Muscle layer of duodenum (tissue), 2 donors: ENCODE measurements around the gene HSF5.
"Not testable (repeated sequence)": the region's sequence is repeated elsewhere in the genome, so short reads cannot be mapped to it uniquely, and the experiment has no call there.

ENCODE experiments used
- H3K27ac ChIP-seq: one replicate; pipeline ENCODE4 v1.7.0; 2013; ENCODE audit warnings: mild to moderate bottlenecking, low read length
- H3K27me3 ChIP-seq: one replicate; pipeline ENCODE4 v1.7.0; 2013; ENCODE audit warnings: low read depth, mild to moderate bottlenecking, control low read depth, low read length
- H3K36me3 ChIP-seq, 2 donors: one replicate each; pipeline ENCODE4 v1.7.0; 2013; ENCODE audit warnings: low read length in 2 of 2, control low read depth in 1 of 2, mild to moderate bottlenecking in 1 of 2; ENCODE audit not compliant: insufficient read depth in 2 of 2, control insufficient read depth in 1 of 2
- H3K4me1 ChIP-seq, 2 donors: one replicate each; pipeline ENCODE4 v1.7.0; 2013; ENCODE audit warnings: low read length in 2 of 2, mild to moderate bottlenecking in 2 of 2, control low read depth in 1 of 2, moderate library complexity in 1 of 2; ENCODE audit not compliant: insufficient read depth in 2 of 2, control insufficient read depth in 1 of 2
- H3K4me3 ChIP-seq, 2 donors: one replicate each; pipeline ENCODE4 v1.7.0; 2013; ENCODE audit warnings: low read length in 2 of 2, low read depth in 1 of 2, mild to moderate bottlenecking in 1 of 2
- H3K9me3 ChIP-seq, 2 donors: one replicate each; pipeline ENCODE4 v1.7.0; 2013; ENCODE audit warnings: low read length in 2 of 2, control low read depth in 1 of 2, mild to moderate bottlenecking in 1 of 2; ENCODE audit not compliant: control insufficient read depth in 1 of 2
- donor health status: healthy.

The HSF5 gene

GRCh38 chr17:58514770-58515157, 26.6 kb upstream of the HSF5 start:
- Histone ChIP-seq H3K4me3 (peak overlapping the region; percentile 52 to 77), H3K9me3 (no peaks in the 10 kb centered on the region), H3K27me3 (no peaks in the 10 kb centered on the region), H3K4me1 (peaks cover 20 to 36% of the 10 kb centered on the region in 2 donors), H3K27ac (peak overlapping the region; percentile 71), H3K36me3 (peaks cover 27% of the 10 kb centered on the region in 2 donors)

DNA sequence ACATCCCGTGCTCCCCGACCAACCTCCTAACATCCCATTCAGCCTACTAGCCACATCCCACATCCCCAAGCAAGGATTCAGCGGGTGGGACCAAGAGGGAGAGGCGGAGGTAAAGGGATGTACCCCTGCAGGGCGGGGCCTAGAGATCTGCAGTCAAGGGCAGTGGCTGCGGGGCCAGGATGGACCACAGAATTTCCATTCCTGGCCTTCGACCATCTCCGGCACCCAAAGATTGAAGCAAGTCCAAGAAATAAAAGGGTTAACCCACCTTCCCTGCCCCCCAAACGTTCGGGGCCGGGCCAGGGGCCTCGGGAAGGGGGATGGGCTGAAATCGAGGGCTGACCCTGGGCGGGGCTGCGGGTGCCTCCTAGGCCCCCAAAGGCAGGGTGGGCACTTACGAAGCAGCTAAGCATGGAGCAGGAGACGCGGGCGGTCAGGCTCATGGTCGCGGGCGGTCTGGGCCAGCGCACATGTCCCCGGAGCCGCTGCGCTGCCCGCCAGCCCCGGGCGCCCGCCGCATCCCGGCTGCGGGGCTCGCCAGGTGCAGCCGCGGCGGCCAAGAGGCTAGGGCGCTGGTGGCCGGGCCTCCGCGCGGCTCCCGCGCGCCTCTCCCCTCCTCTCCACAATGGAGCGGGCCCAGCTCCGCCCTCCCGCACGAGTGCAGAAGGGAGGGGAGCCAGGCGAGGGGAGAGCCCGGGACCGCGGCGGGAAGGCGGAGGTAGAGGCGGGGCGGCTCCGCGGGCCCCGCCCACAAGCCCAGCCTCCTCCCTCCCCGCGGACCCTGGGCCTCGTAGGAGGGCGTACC, 26.0 kb upstream of the HSF5 start, which contains the start of gene MTMR4:
TSS of gene MTMR4 (minus strand) at position 674 of the 805 bp plus-strand sequence. CDS start at position 443, 231 bp downstream.
- peaks cover 20 to 36% of the 10 kb centered on the region in 2 donors for H3K4me1 ChIP-seq
- H3K9me3 ChIP-seq = no peaks in the 10 kb centered on the region
- H3K4me3 ChIP-seq = peak within 1 kb of the TSS; percentile 64 to 77

GRCh38 chr17:58513267-58513964, 25.2 kb upstream of the HSF5 start:
- Histone ChIP-seq H3K9me3 (no peaks in the 10 kb centered on the region), H3K27ac (peak overlapping the region; percentile 50), H3K36me3 (peaks cover 38% of the 10 kb centered on the region in 2 donors), H3K27me3 (no peaks in the 10 kb centered on the region), H3K4me3 (peak overlapping the region; percentile 64 to 77), H3K4me1 (peaks cover 20 to 36% of the 10 kb centered on the region in 2 donors)

More for the DNA sequence above, 26.0 kb upstream of the HSF5 start, which contains the start of gene MTMR4:
- Histone ChIP-seq H3K27me3 (no peaks in the 10 kb centered on the region), H3K27ac (peak within 1 kb of the TSS; percentile 71), H3K36me3 (peaks cover 30 to 31% of the 10 kb centered on the region in 2 donors)

- Histone ChIP-seq H3K9me3 (no peaks in the 10 kb centered on the region), H3K36me3 (peaks cover 60 to 71% of the 10 kb centered on the region in 2 donors), H3K4me1 (peaks cover 8 to 15% of the 10 kb centered on the region in 2 donors), H3K27me3 (no peaks in the 10 kb centered on the region), H3K27ac (no peak overlapping the region), H3K4me3 (no peak overlapping the region)
Observed at GRCh38 chr17:58510075-58510474, 21.9 kb upstream of the HSF5 start.

DNA sequence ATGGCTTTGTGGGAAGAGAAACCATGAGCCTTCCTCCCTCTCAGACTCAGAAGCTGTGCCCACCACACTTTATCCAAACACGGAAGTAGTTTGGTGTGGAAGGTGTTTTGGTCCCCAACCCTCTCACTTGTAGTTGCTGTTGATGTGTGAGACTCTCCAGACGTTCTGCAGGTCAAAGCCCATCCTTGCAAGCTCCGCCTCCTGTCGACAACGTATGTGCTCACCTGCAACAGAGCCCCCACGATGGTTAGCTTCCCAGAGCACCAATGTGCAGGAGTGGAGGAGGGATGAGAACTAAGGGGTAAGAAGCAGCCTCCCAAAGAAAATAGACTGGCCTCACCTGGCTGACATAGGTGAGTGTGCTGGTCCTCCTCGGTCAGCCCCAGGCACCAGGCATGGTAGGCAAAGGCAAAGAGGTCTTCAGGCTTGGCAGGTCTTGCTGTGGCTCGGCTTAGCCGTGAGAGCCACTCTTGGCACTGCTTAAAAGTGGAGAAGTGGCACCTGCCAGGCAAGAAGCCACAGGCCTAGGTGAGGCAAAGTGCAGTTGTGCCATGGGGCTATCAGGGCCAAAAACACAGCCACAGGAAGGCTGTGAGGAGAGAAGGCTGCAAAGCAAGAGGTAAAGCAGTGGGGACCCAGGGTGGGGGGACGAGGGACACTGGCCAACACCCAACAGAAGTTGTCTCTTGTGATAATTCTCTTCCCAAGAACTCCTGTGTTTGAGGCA, 20.3 kb upstream of the HSF5 start:
- no peak overlapping the region for H3K4me3 ChIP-seq
- peaks cover 75 to 87% of the 10 kb centered on the region in 2 donors for H3K36me3 ChIP-seq
- peaks cover 1 to 3% of the 10 kb centered on the region in 2 donors for H3K4me1 ChIP-seq

DNA sequence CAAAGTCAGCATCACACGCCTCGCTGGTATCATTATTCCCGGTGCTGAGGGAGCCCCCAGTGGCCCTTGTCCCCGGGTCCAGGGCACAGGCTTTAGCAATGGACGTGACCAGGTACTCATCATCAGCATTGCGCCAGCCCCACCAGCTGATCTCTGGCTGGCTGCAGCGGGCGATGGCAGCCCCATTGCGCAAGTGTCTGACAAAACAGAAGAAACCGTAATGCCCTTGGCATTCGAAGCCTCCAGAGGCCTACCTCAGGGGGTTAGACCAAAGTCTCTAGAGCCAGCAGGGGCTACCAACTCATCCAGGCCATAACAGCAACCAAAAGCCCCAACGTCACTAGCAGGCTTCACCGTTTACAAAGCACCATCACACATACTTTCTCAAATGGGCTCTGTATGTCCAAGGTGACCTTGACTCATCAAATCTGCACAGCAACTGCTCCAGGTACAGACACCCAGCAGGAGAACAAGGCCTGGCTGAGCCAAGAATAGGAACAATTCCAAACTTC, 19.0 kb upstream of the HSF5 start:
- Histone ChIP-seq H3K4me1 (no peaks in the 10 kb centered on the region), H3K36me3 (peaks cover 77 to 94% of the 10 kb centered on the region in 2 donors), H3K27ac (no peak overlapping the region), H3K9me3 (no peaks in the 10 kb centered on the region), H3K4me3 (no peak overlapping the region), H3K27me3 (no peaks in the 10 kb centered on the region)

More for the DNA sequence above, 20.3 kb upstream of the HSF5 start:
- no peak overlapping the region for H3K27ac ChIP-seq
- H3K27me3 ChIP-seq = no peaks in the 10 kb centered on the region
- no peaks in the 10 kb centered on the region for H3K9me3 ChIP-seq

GRCh38 chr17:58506354-58507080, 18.3 kb upstream of the HSF5 start:
- Histone ChIP-seq H3K36me3 (peaks cover 74 to 91% of the 10 kb centered on the region in 2 donors), H3K27ac (no peak overlapping the region), H3K9me3 (no peaks in the 10 kb centered on the region), H3K27me3 (no peaks in the 10 kb centered on the region), H3K4me1 (no peaks in the 10 kb centered on the region), H3K4me3 (no peak overlapping the region)

GRCh38 chr17:58504826-58505351, 16.7 kb upstream of the HSF5 start:
- Histone ChIP-seq H3K36me3 (peaks cover 59 to 88% of the 10 kb centered on the region in 2 donors), H3K4me3 (no peak overlapping the region), H3K27ac (no peak overlapping the region), H3K27me3 (no peaks in the 10 kb centered on the region), H3K4me1 (no peaks in the 10 kb centered on the region), H3K9me3 (no peaks in the 10 kb centered on the region)

- Histone ChIP-seq H3K36me3 (peaks cover 52 to 79% of the 10 kb centered on the region in 2 donors), H3K27ac (no peak overlapping the region), H3K4me1 (no peaks in the 10 kb centered on the region), H3K4me3 (no peak overlapping the region), H3K9me3 (no peaks in the 10 kb centered on the region), H3K27me3 (no peaks in the 10 kb centered on the region)
Observed at GRCh38 chr17:58503866-58504265, 15.7 kb upstream of the HSF5 start.

DNA sequence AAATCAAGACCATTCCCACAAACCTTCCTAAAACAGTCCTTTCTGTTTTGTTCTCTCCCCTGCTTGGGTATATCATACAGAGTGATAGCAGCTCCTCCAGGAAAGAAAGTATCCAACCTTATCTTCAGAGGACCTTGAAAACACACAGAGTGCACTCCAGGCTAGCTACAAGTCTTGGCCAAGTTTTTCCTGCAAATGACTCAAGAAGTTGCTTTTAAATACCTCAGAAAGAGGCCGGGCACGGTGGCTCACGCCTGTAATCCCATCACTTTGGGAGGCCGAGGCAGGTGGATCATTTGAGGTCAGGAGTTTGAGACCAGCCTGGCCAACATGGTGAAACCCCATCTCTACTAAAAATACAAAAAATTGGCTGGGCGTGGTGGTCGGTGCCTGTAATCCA, 14.9 kb upstream of the HSF5 start:
- not testable (repeated sequence) for H3K4me1 ChIP-seq, H3K9me3 ChIP-seq, H3K4me3 ChIP-seq, H3K27ac ChIP-seq, H3K27me3 ChIP-seq
- peaks cover 48 to 74% of the 10 kb centered on the region in 2 donors for H3K36me3 ChIP-seq
